ENCODE data around the gene ZNF155. TPM values are rescaled to one million over a fixed set of nuclear protein-coding genes. Genes with fewer than 3 reads are reported as not detected.

Gene ZNF155
- total and polyA plus RNA-seq, 2 donors (not counting 3 experiments of a cell fraction or from before 2014, with no cell fraction given): 2.0 to 5.9 TPM

- H4K20me1 ChIP-seq (replicated peaks; ENCODE audit: control insufficient read depth, extremely low read depth, insufficient read depth, low read length): no peaks in the 10 kb centered on the region
- DNase-seq (ENCODE audit: low read depth, low spot score) (no peak), FAIRE-seq (no peak)
- no peak overlapping the region for H3K9ac ChIP-seq (replicated peaks; ENCODE audit: extremely low read depth, insufficient read depth, low read length)
- dilution Hi-C loops (cut with MboI; ENCODE audit: extremely low pct_ligation_motif_present, low sequenced_read_pairs) (no loop called here), intact Hi-C loops (cut with micrococcal nuclease) (no loop called here)
- ChIA-PET POLR2A (no interaction called here), CTCF (interaction anchor here (1.2 kb wide), 1 partner anchor 10 kb away, joined by 3 read pairs; the partner anchor contains the start of gene ZNF221)
- TF ChIP-seq POLR2AphosphoS5 (IDR thresholded peaks at IDR 0.05; ENCODE audit: insufficient read depth, low read depth, low read length) (no peak), FOS (IDR thresholded peaks at IDR 0.05; ENCODE audit: borderline replicate concordance, insufficient read depth, low read length) (no peak), JUN (IDR thresholded peaks at IDR 0.05; ENCODE audit: borderline replicate concordance, insufficient read depth, insufficient read length, low read depth) (no peak), MYC (IDR thresholded peaks at IDR 0.05; ENCODE audit: low read depth, low read length) (no peak), MAX (IDR thresholded peaks at IDR 0.05; ENCODE audit: insufficient read depth, insufficient read length) (no peak), EZH2 (IDR thresholded peaks at IDR 0.05; ENCODE audit: borderline replicate concordance, low read depth, low read length, severe bottlenecking) (no peak), CTCF (IDR thresholded peaks at IDR 0.05; ENCODE audit: extremely low read depth in 1 of 2, insufficient read depth in 1 of 2, low read depth in 1 of 2, low read length in 2 of 2) (no peak), GATA2 (IDR thresholded peaks at IDR 0.05; ENCODE audit: insufficient read depth, insufficient read length, low read depth, low read length) (no peak), POLR2A (IDR thresholded peaks at IDR 0.05; ENCODE audit: low read depth, low read length) (no peak)
- no peaks in the 10 kb centered on the region for H3K9me1 ChIP-seq (replicated peaks; ENCODE audit: control insufficient read depth, extremely low read depth, insufficient read depth, low read length)
- BruUV-seq (replicated peaks): no TSS peak
- H3K79me2 ChIP-seq (ENCODE audit: control insufficient read depth, insufficient read depth, low read length): no peaks in the 10 kb centered on the region
- H3K36me3 ChIP-seq (ENCODE audit: control insufficient read depth in 2 of 2, extremely low read depth in 1 of 2, insufficient read depth in 2 of 2, low read length in 2 of 2): no peaks in the 10 kb centered on the region
- H3K4me2 ChIP-seq (ENCODE audit: insufficient read depth, low read length): no peak overlapping the region
- no peak overlapping the region for H3K27ac ChIP-seq (ENCODE audit: insufficient read depth, low read depth, low read length)
- no peak overlapping the region for H3K4me3 ChIP-seq (replicated peaks in 1 of 3; ENCODE audit: insufficient read depth in 1 of 3, low read depth in 1 of 3, low read length in 3 of 3)
- no peak overlapping the region for H2AFZ ChIP-seq (ENCODE audit: low read depth, low read length)
- no peaks in the 10 kb centered on the region for H3K9me3 ChIP-seq (replicated peaks; ENCODE audit: control insufficient read depth, insufficient read depth, low read length)
- peaks cover 2 to 5% of the 10 kb centered on the region in 2 experiments for H3K27me3 ChIP-seq (ENCODE audit: control insufficient read depth in 2 of 2, insufficient read depth in 2 of 2, low read length in 2 of 2)
- peaks cover under 1% of the 10 kb centered on the region for H3K4me1 ChIP-seq (ENCODE audit: control insufficient read depth, extremely low read depth, insufficient read depth, low read length)
Observed at GRCh38 chr19:43940719-43941118, 43.3 kb upstream of the ZNF155 start.

Measured in endothelial cell of umbilical vein (primary cell).